SK-N-SH treated with all-trans-retinoic acid at 6 μM for 48 hours (cell line): Measurements from ENCODE around the gene PPP1R7.

Experiments used
- CSDC2 ChIP-seq: fragments of 250-450 bp; sonication (Bioruptor Pico); IDR thresholded peaks from 2 replicates; pipeline ENCODE4 v1.5.0; 2020; ENCODE audit warnings: mild to moderate bottlenecking, moderate library complexity
- OSR1 ChIP-seq: fragments of 250-450 bp; sonication (Bioruptor Pico); IDR thresholded peaks from 2 replicates; pipeline ENCODE4 v1.8.0; 2022; ENCODE audit warnings: moderate library complexity, mild to moderate bottlenecking, inconsistent platforms
- PPARA ChIP-seq: fragments of 250-450 bp; sonication (Bioruptor Pico); IDR thresholded peaks from 2 replicates; pipeline ENCODE4 v1.5.0; 2020; ENCODE audit warnings: mild to moderate bottlenecking, borderline replicate concordance
- TCF4 ChIP-seq: fragments of 250-450 bp; sonication (Bioruptor Pico); IDR thresholded peaks from 2 replicates; pipeline ENCODE4 v1.8.0; 2021; ENCODE audit warnings: mild to moderate bottlenecking, moderate library complexity, borderline replicate concordance
- ZFP3 ChIP-seq: fragments of 250-450 bp; sonication (Bioruptor Pico); IDR thresholded peaks from 2 replicates; pipeline ENCODE4 v1.5.0; 2020; ENCODE audit warnings: mild to moderate bottlenecking, moderate library complexity
- ZFP30 ChIP-seq: fragments of 450-650 bp; formaldehyde crosslinking; IDR thresholded peaks from 2 replicates; pipeline ENCODE4 v1.5.0; 2022; ENCODE audit warnings: mild to moderate bottlenecking, moderate library complexity
- ZNF565 ChIP-seq: fragments of 450-650 bp; formaldehyde crosslinking; conservative IDR thresholded peaks from 2 replicates; pipeline ENCODE4 v1.5.0; 2020; ENCODE audit warnings: low read depth, mild to moderate bottlenecking, moderate library complexity

GRCh38 chr2:241204490-241204889, 54.2 kb downstream of the PPP1R7 start:
- TF ChIP-seq CSDC2 (CRISPR knock-in tag) (no peak), ZNF565 (no peak), ZFP3 (no peak), PPARA (no peak), ZFP30 (CRISPR knock-in tag) (no peak), OSR1 (CRISPR knock-in tag) (no peak), TCF4 (CRISPR knock-in tag) (no peak)
